ENCODE data around the gene MTX1.

DNA sequence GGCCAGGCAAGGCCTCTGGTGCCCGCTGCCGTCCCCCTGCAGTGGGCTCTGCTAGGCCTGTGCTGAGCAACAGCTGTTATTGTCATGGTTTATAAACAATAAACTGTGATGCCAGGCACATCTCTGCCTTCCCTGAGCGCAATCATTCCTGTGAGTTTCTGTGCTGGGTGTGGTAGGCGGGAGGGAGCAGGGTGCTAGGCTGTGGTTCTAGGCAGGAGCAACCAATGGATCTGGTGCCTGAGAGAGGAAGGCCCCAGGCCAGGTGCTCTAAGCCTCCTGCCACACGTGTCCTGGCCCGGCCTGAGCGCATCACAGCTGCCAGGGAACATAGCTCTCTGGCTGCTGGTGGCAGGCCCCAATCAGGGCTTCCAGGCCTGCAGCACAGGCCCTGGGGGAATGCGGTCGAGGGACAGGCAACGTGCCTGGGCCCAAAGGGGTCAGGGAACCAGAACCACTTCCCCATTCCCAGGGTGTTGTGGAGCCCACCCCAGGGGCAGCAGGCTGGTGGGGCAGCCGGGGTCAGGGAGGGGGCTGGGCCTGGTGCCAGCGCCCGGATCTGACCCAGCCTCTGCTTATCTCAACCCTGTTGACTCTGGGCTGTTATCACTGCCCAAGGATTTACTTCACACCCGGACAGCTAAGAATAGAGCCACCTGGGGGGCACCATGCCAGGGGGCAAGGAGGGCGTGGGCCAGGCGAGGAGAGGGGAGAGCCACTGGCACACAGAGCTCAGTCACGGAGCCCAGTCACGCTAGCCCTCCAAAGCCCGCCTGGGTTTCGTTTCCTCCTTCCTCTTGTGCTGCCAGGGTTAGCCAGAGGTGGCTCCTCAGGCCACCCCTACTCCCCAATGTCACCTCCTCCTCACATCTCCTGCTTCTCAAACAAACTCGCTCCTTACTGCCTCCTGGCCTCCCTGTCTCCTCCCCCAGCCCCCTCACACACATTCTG, 23.4 kb upstream of the MTX1 start:
- no peak for TF ChIP-seq CTCF (conservative IDR thresholded peaks at IDR 0.05)
- TF ChIP-seq ZFX (IDR thresholded peaks at IDR 0.05), result no peak

Data from C4-2B (cell line).